CD4-positive, alpha-beta T cell (primary cell): Measurements from ENCODE around the gene SLC27A1. TPM values are rescaled to one million over a fixed set of nuclear protein-coding genes. Genes with fewer than 3 reads are reported as not detected.
"Not testable (repeated sequence)": the region's sequence is repeated elsewhere in the genome, so short reads cannot be mapped to it uniquely, and the experiment has no call there.

Experiments
- ATAC-seq: fragments of 200-7000 bp; cut with Tn5 transposase; one replicate; pipeline ENCODE4 v1.10.0; 2022; ENCODE audit warnings: mild to moderate bottlenecking; ENCODE audit not compliant: poor library complexity
- CTCF ChIA-PET: fragments of 350-600 bp; sonication (Branson Sonifier 250); formaldehyde crosslinking; loops from one replicate; lab custom pipeline; 2021; ENCODE audit warnings: antibody characterized with exemption, inconsistent platforms; lab: Charles Lee
- POLR2A ChIA-PET: fragments of 350-600 bp; sonication (Branson Sonifier 250); formaldehyde crosslinking; loops from one replicate; lab custom pipeline; 2021; ENCODE audit warnings: antibody characterized with exemption, inconsistent platforms; lab: Charles Lee
- DNase-seq, 14 experiments: peaks; one replicate each; pipeline ENCODE4 v3.0.0-alpha.2; 2013 to 2020; ENCODE audit warnings: mixed read lengths in 2 of 14
- H3K27ac ChIP-seq, 2 donors: one replicate each; pipeline versions ENCODE4 v1.5.1 to v1.7.0; 2013; ENCODE audit warnings: low read length in 2 of 2, low read depth in 1 of 2, mild to moderate bottlenecking in 1 of 2
- H3K27me3 ChIP-seq, 2 experiments: 1 replicate in 1 of 2; 2 replicates in 1 of 2; pipeline versions ENCODE4 v1.6.1 to v1.7.0; 2013; ENCODE audit warnings: low read length in 2 of 2, control low read depth in 1 of 2, mild to moderate bottlenecking in 1 of 2, moderate library complexity in 1 of 2; ENCODE audit not compliant: insufficient read depth in 2 of 2, control insufficient read depth in 1 of 2
- H3K36me3 ChIP-seq: one replicate; pipeline ENCODE4 v1.6.1; 2013; ENCODE audit warnings: low read length, control low read depth; ENCODE audit not compliant: insufficient read depth
- H3K4me1 ChIP-seq: one replicate; pipeline ENCODE4 v1.6.1; 2013; ENCODE audit warnings: low read length, control low read depth; ENCODE audit not compliant: insufficient read depth
- H3K4me3 ChIP-seq: one replicate; pipeline ENCODE4 v1.5.1; 2013; ENCODE audit warnings: mild to moderate bottlenecking, low read length, moderate library complexity
- H3K9me3 ChIP-seq, 2 experiments: 1 replicate in 1 of 2; 2 replicates in 1 of 2; pipeline versions ENCODE4 v1.6.1 to v1.7.0; 2013; ENCODE audit warnings: low read length in 2 of 2, mild to moderate bottlenecking in 2 of 2, control low read depth in 1 of 2, moderate library complexity in 1 of 2; ENCODE audit not compliant: control insufficient read depth in 1 of 2, insufficient read depth in 1 of 2
- H3K27ac Mint-ChIP-seq: one replicate; pipeline ENCODE4 v1.8.0; 2020; ENCODE audit warnings: mixed read lengths
- H3K27me3 Mint-ChIP-seq: one replicate; pipeline ENCODE4 v1.8.0; 2021; ENCODE audit warnings: mixed read lengths
- H3K36me3 Mint-ChIP-seq: one replicate; pipeline ENCODE4 v1.8.0; 2021; ENCODE audit warnings: low read depth, mixed read lengths
- H3K4me1 Mint-ChIP-seq: one replicate; pipeline ENCODE4 v1.8.0; 2021; ENCODE audit warnings: low read depth, mixed read lengths
- H3K4me3 Mint-ChIP-seq: one replicate; pipeline ENCODE4 v1.8.0; 2020; ENCODE audit warnings: mild to moderate bottlenecking, mixed read lengths
- H3K9me3 Mint-ChIP-seq: one replicate; pipeline ENCODE4 v1.8.0; 2020; ENCODE audit warnings: mixed read lengths
- intact Hi-C, 2 experiments: fragments of 100-400 bp; cut with DNase I in 1 of 2; cut with micrococcal nuclease in 1 of 2; formaldehyde crosslinking; loops; one replicate each; pipeline versions ENCODE4 v1.15.1 to v1.9.0; 2023 to 2025; cut with DNase I, micrococcal nuclease
- total RNA-seq, 174 experiments: library from RNA in 2 of 174; stranded (reverse) in 2 of 174; gene quantifications; one replicate each; pipeline ENCODE4 v1.2.3 and lab custom pipeline; 2021 to 2026
- TF ChIP-seq, protein P1 (sequence below): fragments of 200-600 bp; IDR thresholded peaks from one replicate; pipeline ENCODE4 v1.8.0; 2022; ENCODE audit warnings: antibody characterized with exemption, mild to moderate bottlenecking

Gene SLC27A1
- total RNA-seq, 2 experiments from 2014 or later = 3.0 TPM

- Mint-ChIP-seq H3K36me3 (peaks cover 28% of the 10 kb centered on the region), H3K4me1 (peaks cover 16% of the 10 kb centered on the region), H3K4me3 (no peak overlapping the region), H3K9me3 (no peaks in the 10 kb centered on the region), H3K27ac (no peak overlapping the region), H3K27me3 (no peaks in the 10 kb centered on the region)
- intact Hi-C loops = no loop called here
- ChIA-PET POLR2A (no interaction called here), CTCF (interaction anchor here (1.1 kb wide), 1 partner anchor 12 kb away, joined by 3 read pairs; no protein-coding TSS in a partner anchor)
- no peak for DNase-seq
- peaks cover 5% of the 10 kb centered on the region for H3K4me1 ChIP-seq
- peaks cover 23% of the 10 kb centered on the region for H3K36me3 ChIP-seq
- no peak for ATAC-seq
- no peak overlapping the region for H3K27ac ChIP-seq
- no peak overlapping the region for H3K4me3 ChIP-seq
- no peaks in the 10 kb centered on the region for H3K27me3 ChIP-seq
- TF ChIP-seq, protein P1, sequence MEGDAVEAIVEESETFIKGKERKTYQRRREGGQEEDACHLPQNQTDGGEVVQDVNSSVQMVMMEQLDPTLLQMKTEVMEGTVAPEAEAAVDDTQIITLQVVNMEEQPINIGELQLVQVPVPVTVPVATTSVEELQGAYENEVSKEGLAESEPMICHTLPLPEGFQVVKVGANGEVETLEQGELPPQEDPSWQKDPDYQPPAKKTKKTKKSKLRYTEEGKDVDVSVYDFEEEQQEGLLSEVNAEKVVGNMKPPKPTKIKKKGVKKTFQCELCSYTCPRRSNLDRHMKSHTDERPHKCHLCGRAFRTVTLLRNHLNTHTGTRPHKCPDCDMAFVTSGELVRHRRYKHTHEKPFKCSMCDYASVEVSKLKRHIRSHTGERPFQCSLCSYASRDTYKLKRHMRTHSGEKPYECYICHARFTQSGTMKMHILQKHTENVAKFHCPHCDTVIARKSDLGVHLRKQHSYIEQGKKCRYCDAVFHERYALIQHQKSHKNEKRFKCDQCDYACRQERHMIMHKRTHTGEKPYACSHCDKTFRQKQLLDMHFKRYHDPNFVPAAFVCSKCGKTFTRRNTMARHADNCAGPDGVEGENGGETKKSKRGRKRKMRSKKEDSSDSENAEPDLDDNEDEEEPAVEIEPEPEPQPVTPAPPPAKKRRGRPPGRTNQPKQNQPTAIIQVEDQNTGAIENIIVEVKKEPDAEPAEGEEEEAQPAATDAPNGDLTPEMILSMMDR = no peak
- peaks cover 16 to 24% of the 10 kb centered on the region in 2 experiments for H3K9me3 ChIP-seq
Observed at GRCh38 chr19:17517898-17518297, 47.6 kb downstream of the SLC27A1 start.

DNA sequence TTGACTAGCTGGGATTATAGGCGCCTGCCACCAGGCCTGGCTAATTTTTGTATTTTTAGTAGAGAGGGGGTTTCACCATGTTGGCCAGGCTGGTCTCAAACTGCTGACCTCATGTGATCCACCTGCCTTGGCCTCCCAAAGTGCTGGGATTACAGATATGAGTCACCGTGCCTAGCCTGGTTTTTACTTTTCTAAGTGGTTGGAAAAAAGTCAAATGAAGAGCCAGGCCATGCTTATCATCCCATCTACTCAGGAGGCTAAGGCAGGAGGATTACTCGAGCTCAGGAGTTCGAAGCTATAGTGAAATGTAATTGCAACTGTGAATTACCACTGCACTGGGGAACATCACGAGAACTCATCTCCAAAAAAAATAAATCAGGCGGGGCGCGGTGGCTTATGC is 48.3 kb downstream of the SLC27A1 start:
- intact Hi-C loops, H3K27ac ChIP-seq, H3K27ac Mint-ChIP-seq, H3K4me3 ChIP-seq, H3K9me3 Mint-ChIP-seq, H3K27me3 Mint-ChIP-seq, POLR2A ChIA-PET, H3K27me3 ChIP-seq, DNase-seq, H3K4me3 Mint-ChIP-seq, ATAC-seq: not testable (repeated sequence)
- H3K4me1 Mint-ChIP-seq = peaks cover 21% of the 10 kb centered on the region
- H3K36me3 ChIP-seq = peaks cover 23% of the 10 kb centered on the region
- H3K9me3 ChIP-seq = peaks cover 16 to 24% of the 10 kb centered on the region in 2 experiments
- CTCF ChIA-PET = interaction anchor here (1.1 kb wide), 1 partner anchor 11 kb away, joined by 3 read pairs; no protein-coding TSS in a partner anchor
- peaks cover 12% of the 10 kb centered on the region for H3K4me1 ChIP-seq
- peaks cover 28% of the 10 kb centered on the region for H3K36me3 Mint-ChIP-seq

DNA sequence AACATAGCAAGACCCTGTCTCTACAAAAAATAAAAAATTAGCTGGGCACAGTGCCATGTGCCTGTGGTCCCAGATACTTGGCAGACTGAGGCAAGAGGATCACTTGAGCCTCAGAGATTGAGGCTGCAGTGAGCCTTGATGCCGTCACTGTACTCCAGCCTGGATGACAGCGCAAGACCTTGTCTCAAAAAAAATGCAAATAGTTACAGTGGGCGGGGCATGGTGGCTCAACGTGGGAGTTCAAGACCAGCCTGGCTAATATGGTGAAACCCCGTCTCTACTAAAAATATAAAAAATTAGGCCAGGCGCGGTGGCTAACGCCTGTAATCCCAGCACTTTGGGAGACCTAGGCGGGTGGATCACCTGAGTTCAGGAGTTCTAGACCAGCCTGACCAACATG is 49.6 kb downstream of the SLC27A1 start:
- ChIA-PET CTCF (no interaction called here), POLR2A (interaction anchor here (0.8 kb wide), 1 partner anchor 9 kb away, joined by 4 read pairs; the partner anchor contains the start of gene PGLS)
- Histone ChIP-seq H3K4me1 (peaks cover 23% of the 10 kb centered on the region), H3K4me3 (no peak overlapping the region), H3K27me3 (no peaks in the 10 kb centered on the region), H3K36me3 (peaks cover 23% of the 10 kb centered on the region), H3K27ac (no peak overlapping the region), H3K9me3 (peaks cover 16 to 29% of the 10 kb centered on the region in 2 experiments)
- TF ChIP-seq, protein P1 = no peak
- Mint-ChIP-seq H3K4me3 (no peak overlapping the region), H3K9me3 (no peaks in the 10 kb centered on the region), H3K27ac (no peak overlapping the region), H3K36me3 (peaks cover 28% of the 10 kb centered on the region), H3K4me1 (peaks cover 27% of the 10 kb centered on the region), H3K27me3 (no peaks in the 10 kb centered on the region)
- no peak for ATAC-seq
- intact Hi-C loops = no loop called here
- no peak for DNase-seq

- intact Hi-C loops = no loop called here
- DNase-seq (no peak), ATAC-seq (no peak)
- Mint-ChIP-seq H3K27ac (no peak overlapping the region), H3K4me3 (no peak overlapping the region), H3K4me1 (peaks cover 27% of the 10 kb centered on the region), H3K9me3 (no peaks in the 10 kb centered on the region), H3K27me3 (no peaks in the 10 kb centered on the region), H3K36me3 (peaks cover 25% of the 10 kb centered on the region)
- H3K9me3 ChIP-seq = peaks cover 16 to 29% of the 10 kb centered on the region in 2 experiments
- H3K4me1 ChIP-seq = peaks cover 23% of the 10 kb centered on the region
- ChIA-PET POLR2A (interaction anchor here (3.0 kb wide), 1 partner anchor 9 kb away, joined by 45 read pairs; the partner anchor contains the start of gene PGLS), CTCF (no interaction called here)
- peaks cover 22% of the 10 kb centered on the region for H3K36me3 ChIP-seq
- no peak overlapping the region for H3K4me3 ChIP-seq
- TF ChIP-seq, protein P1 = no peak
- H3K27me3 ChIP-seq = no peaks in the 10 kb centered on the region
- H3K27ac ChIP-seq = no peak overlapping the region
Observed at GRCh38 chr19:17520865-17521264, 50.5 kb downstream of the SLC27A1 start.
